GM23248 (cell line): ENCODE measurements around the gene VIL1. TPM values are rescaled to one million over a fixed set of nuclear protein-coding genes. Genes with fewer than 3 reads are reported as not detected.

Experiments used
- DNase-seq: peaks from one replicate; pipeline ENCODE4 v3.0.0-alpha.2; 2015
- H2AFZ ChIP-seq: fragments of 200-600 bp; sonication (generic); 2 replicates; pipeline ENCODE4 v1.6.1; 2016; ENCODE audit warnings: antibody characterized with exemption
- H3F3A ChIP-seq: fragments of 200-600 bp; sonication (generic); 2 replicates; pipeline ENCODE4 v1.6.1; 2016; ENCODE audit warnings: mild to moderate bottlenecking, antibody characterized with exemption, mixed run types; ENCODE audit not compliant: insufficient read depth
- H3K27ac ChIP-seq: fragments of 200-600 bp; sonication (generic); 2 replicates; pipeline ENCODE4 v1.5.1; 2016; ENCODE audit warnings: mild to moderate bottlenecking
- H3K27me3 ChIP-seq: fragments of 200-600 bp; sonication (generic); replicated peaks from 2 replicates; pipeline ENCODE4 v1.6.1; 2016; ENCODE audit warnings: mild to moderate bottlenecking; ENCODE audit not compliant: insufficient read depth
- H3K36me3 ChIP-seq: fragments of 200-600 bp; sonication (generic); 2 replicates; pipeline ENCODE4 v1.6.1; 2016; ENCODE audit warnings: low read depth, mild to moderate bottlenecking
- H3K4me1 ChIP-seq: fragments of 200-600 bp; sonication (generic); 2 replicates; pipeline ENCODE4 v1.6.1; 2016; ENCODE audit warnings: mild to moderate bottlenecking; ENCODE audit not compliant: insufficient read depth
- H3K4me2 ChIP-seq: fragments of 200-600 bp; sonication (generic); one replicate; pipeline ENCODE4 v1.6.1; 2016; ENCODE audit warnings: mild to moderate bottlenecking; ENCODE audit not compliant: unreplicated experiment
- H3K4me3 ChIP-seq: fragments of 200-600 bp; sonication (generic); 2 replicates; pipeline ENCODE4 v1.5.1; 2016; ENCODE audit warnings: mild to moderate bottlenecking
- H3K79me2 ChIP-seq: fragments of 200-600 bp; sonication (generic); 2 replicates; pipeline ENCODE4 v1.6.1; 2016; ENCODE audit warnings: mild to moderate bottlenecking; ENCODE audit not compliant: insufficient read depth
- H3K9ac ChIP-seq: fragments of 200-600 bp; sonication (generic); 2 replicates; pipeline ENCODE4 v1.6.1; 2016; ENCODE audit warnings: mild to moderate bottlenecking
- H3K9me2 ChIP-seq: fragments of 200-600 bp; sonication (generic); 2 replicates; pipeline ENCODE4 v1.6.1; 2016; ENCODE audit warnings: mixed run types, mild to moderate bottlenecking, moderate library complexity; ENCODE audit not compliant: insufficient read depth
- H3K9me3 ChIP-seq: fragments of 200-600 bp; sonication (generic); one replicate; pipeline ENCODE4 v1.6.1; 2017; ENCODE audit warnings: low read depth
- H4K20me1 ChIP-seq: fragments of 200-600 bp; sonication (generic); 2 replicates; pipeline ENCODE4 v1.6.0; 2016; ENCODE audit not compliant: insufficient read depth
- EZH2 ChIP-seq: fragments of 200-600 bp; sonication (generic); IDR thresholded peaks from 2 replicates; pipeline ENCODE4 v1.6.1; 2018; ENCODE audit warnings: antibody characterized with exemption, mild to moderate bottlenecking; ENCODE audit not compliant: insufficient read depth, poor library complexity, severe bottlenecking
- EZH2phosphoT487 ChIP-seq: fragments of 200-600 bp; sonication (generic); IDR thresholded peaks from 2 replicates; pipeline ENCODE4 v1.6.1; 2018; ENCODE audit warnings: antibody characterized with exemption, moderate library complexity, mild to moderate bottlenecking, low read depth; ENCODE audit not compliant: insufficient read depth
- WGBS, 2 experiments: methylation state at CpG; one replicate each; pipeline ENCODE4 v1.1.6; 2015 to 2017; ENCODE audit warnings: low lambda C conversion rate in 2 of 2, low coverage in 1 of 2; ENCODE audit errors: missing lambda C conversion rate in 2 of 2; 5-methylcytosine and 5-hydroxymethylcytosine counted together
- in situ Hi-C: fragments of 300-500 bp; cut with MboI; formaldehyde crosslinking; loops from 2 replicates; pipeline ENCODE4 v1.15.0; 2020
- polyA plus RNA-seq: library from polyadenylated mRNA; unstranded; fragments of >200 nt; fragmentation: Nextera tagmentation; extraction: Ambion mirVana; gene quantifications from 2 replicates; pipeline ENCODE4 v1.2.1, GENCODE V29; 2016
- total RNA-seq: library from RNA; depleted of rRNA; stranded (reverse); fragments of >200 nt; shearing (Covaris generic); gene quantifications from 2 replicates; pipeline ENCODE4 v1.2.3, GENCODE V29; 2014

Gene VIL1
- total and polyA plus RNA-seq, 2 experiments from 2014 or later: not detected

DNA sequence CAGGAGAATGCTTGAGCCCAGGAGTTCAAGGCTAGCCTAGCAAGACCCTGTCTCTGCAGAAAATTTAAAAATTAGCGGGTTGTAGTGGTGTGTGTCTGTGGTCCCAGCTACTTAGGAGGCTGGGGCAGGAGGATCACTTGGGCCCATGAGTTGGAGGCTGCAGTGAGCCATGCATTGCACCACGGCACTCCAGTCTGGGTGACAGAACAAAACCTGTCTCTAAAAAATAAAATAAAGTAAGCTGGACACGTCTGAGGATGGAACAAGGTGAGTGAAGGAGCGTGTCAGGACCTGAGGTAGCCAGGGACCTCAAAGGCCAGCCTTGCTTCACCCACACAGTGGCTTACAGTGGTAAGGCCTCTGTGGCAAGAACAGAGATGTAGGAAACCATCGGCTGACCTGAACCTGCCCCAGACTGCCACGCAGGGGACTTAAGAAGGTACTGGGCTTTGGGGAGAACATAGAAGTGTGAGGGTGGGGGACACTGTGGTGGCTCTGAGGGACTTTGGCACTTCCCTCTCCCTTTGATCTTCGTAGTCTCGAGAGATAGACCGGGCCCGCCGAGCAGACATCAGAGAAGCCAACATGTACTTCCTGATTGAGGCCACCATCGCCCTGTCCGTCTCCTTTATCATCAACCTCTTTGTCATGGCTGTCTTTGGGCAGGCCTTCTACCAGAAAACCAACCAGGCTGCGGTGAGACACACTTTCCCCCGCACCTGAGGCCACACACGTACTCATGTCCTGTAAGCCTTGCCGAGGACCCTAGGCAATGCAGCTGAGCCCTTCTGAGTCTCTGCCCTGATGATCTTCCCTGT, 29.4 kb upstream of the VIL1 start:
- no peak overlapping the region for H3K4me3 ChIP-seq
- H3F3A ChIP-seq: no peaks in the 10 kb centered on the region
- DNase-seq: no peak
- H3K27ac ChIP-seq: no peak overlapping the region
- in situ Hi-C loops: no loop called here
- TF ChIP-seq EZH2phosphoT487 (no peak), EZH2 (no peak)
- no peak overlapping the region for H3K4me2 ChIP-seq
- no peaks in the 10 kb centered on the region for H3K9me2 ChIP-seq
- WGBS, 2 experiments: 86 to 90% methylated on average over 17 of the region's 17 CpGs
- H3K9ac ChIP-seq: no peak overlapping the region
- no peaks in the 10 kb centered on the region for H4K20me1 ChIP-seq
- H3K36me3 ChIP-seq: no peaks in the 10 kb centered on the region
- no peaks in the 10 kb centered on the region for H3K9me3 ChIP-seq
- no peaks in the 10 kb centered on the region for H3K27me3 ChIP-seq
- H3K79me2 ChIP-seq: no peaks in the 10 kb centered on the region
- no peaks in the 10 kb centered on the region for H3K4me1 ChIP-seq
- H2AFZ ChIP-seq: no peak overlapping the region

- Histone ChIP-seq H3K4me3 (no peak overlapping the region), H4K20me1 (no peaks in the 10 kb centered on the region), H3K9ac (no peak overlapping the region), H2AFZ (no peak overlapping the region), H3K9me2 (no peaks in the 10 kb centered on the region), H3K27me3 (no peaks in the 10 kb centered on the region), H3K4me2 (no peak overlapping the region), H3K27ac (no peak overlapping the region), H3K79me2 (no peaks in the 10 kb centered on the region), H3F3A (peaks cover 3% of the 10 kb centered on the region; the same call in 1 of the 2 replicates), H3K4me1 (no peaks in the 10 kb centered on the region), H3K9me3 (no peaks in the 10 kb centered on the region), H3K36me3 (no peaks in the 10 kb centered on the region)
- in situ Hi-C loops: no loop called here
- WGBS, 2 experiments: 92 to 93% methylated on average over 12 to 23 of the region's 23 CpGs
- DNase-seq: no peak
- no peak for TF ChIP-seq EZH2
- no peak for TF ChIP-seq EZH2phosphoT487
Observed at GRCh38 chr2:218391202-218391601, 27.7 kb upstream of the VIL1 start.

DNA sequence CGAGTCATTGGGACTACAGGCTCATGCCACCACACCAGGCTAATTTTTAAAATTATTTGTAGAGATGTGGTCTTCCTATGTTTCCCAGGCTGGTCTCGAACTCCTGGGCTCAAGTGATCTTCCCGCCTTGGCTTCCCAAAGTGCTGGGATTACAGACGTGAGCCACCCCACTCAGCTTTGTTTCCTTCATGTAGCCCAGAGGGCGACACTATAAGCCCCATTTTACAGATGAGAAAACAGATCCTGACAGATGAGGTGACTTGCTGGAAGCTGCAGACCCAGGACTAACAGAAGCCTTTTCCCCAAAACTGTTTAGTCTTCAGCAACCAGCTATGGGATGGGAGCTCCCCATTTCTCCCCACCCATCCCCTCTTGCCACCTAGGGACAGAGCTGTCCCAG, 26.5 kb upstream of the VIL1 start:
- no peak overlapping the region for H3K4me2 ChIP-seq
- in situ Hi-C loops: no loop called here
- H4K20me1 ChIP-seq: no peaks in the 10 kb centered on the region
- WGBS, 2 experiments: 78 to 79% methylated on average over 5 of the region's 5 CpGs
- TF ChIP-seq EZH2 (no peak), EZH2phosphoT487 (no peak)
- no peak overlapping the region for H3K27ac ChIP-seq
- H3K79me2 ChIP-seq: no peaks in the 10 kb centered on the region
- H3K9me3 ChIP-seq: no peaks in the 10 kb centered on the region
- no peaks in the 10 kb centered on the region for H3K9me2 ChIP-seq
- no peak overlapping the region for H3K9ac ChIP-seq
- 0 out of 2 replicates have a peak, but pooled peaks cover 5% of the 10 kb centered on the region for H3K4me1 ChIP-seq
- no peak for DNase-seq
- H3F3A ChIP-seq: peaks cover 9% of the 10 kb centered on the region
- H3K27me3 ChIP-seq: no peaks in the 10 kb centered on the region
- no peak overlapping the region for H3K4me3 ChIP-seq
- H3K36me3 ChIP-seq: no peaks in the 10 kb centered on the region
- no peak overlapping the region for H2AFZ ChIP-seq

GRCh38 chr2:218392891-218393462, 25.9 kb upstream of the VIL1 start:
- Histone ChIP-seq H3K9ac (no peak overlapping the region), H3K79me2 (no peaks in the 10 kb centered on the region), H2AFZ (no peak overlapping the region), H4K20me1 (no peaks in the 10 kb centered on the region), H3K9me2 (no peaks in the 10 kb centered on the region), H3K27me3 (no peaks in the 10 kb centered on the region), H3K9me3 (no peaks in the 10 kb centered on the region), H3K36me3 (no peaks in the 10 kb centered on the region), H3K4me3 (no peak overlapping the region), H3K4me2 (no peak overlapping the region), H3K27ac (no peak overlapping the region), H3F3A (peaks cover 13% of the 10 kb centered on the region), H3K4me1 (peaks cover 11% of the 10 kb centered on the region; the same call in 1 of the 2 replicates)
- no peak for DNase-seq
- 70 to 78% methylated on average over 16 of the region's 16 CpGs for WGBS, 2 experiments
- in situ Hi-C loops: no loop called here
- TF ChIP-seq EZH2: no peak
- TF ChIP-seq EZH2phosphoT487: no peak
